K562 (cell line): ENCODE data around the gene NEDD4L. TPM values are rescaled to one million over a fixed set of nuclear protein-coding genes. Genes with fewer than 3 reads are reported as not detected.

Experiments used
- ATAC-seq: fragments of 200-7000 bp; cut with Tn5 transposase; 3 replicates; pipeline ENCODE4 v1.9.1; 2020; ENCODE audit warnings: moderate library complexity
- BruUV-seq: library from RNA; stranded (reverse); fragments of 400-500 nt; replicated peaks from 2 replicates; lab custom pipeline; 2021; lab: Mats Ljungman, UMichigan
- CTCF ChIA-PET: fragments of 300-600 bp; formaldehyde crosslinking; extraction: SDS; loops from one replicate; lab custom pipeline; 2021; ENCODE audit warnings: low intra/inter-chr PET ratio; lab: Yijun Ruan, JAX
- POLR2A ChIA-PET: fragments of 300-600, 350-650 bp; sonication (Branson Sonifier 250); formaldehyde crosslinking; extraction: SDS; loops from one replicate; lab custom pipeline; 2021; ENCODE audit warnings: antibody characterized with exemption, inconsistent platforms; lab: Yijun Ruan, JAX
- DNase-seq, 4 experiments: peaks; one replicate each; pipeline versions ENCODE4 v3.0.0 to v3.0.0-alpha.2; 2011 to 2018; ENCODE audit warnings: low spot score in 3 of 4, mixed read lengths in 3 of 4; ENCODE audit errors: extremely low read depth in 1 of 4
- FAIRE-seq: peaks from 2 replicates; lab custom pipeline; 2011; peaks lifted over from hg19 to GRCh38; lab: Jason Lieb, UNC
- H2AFZ ChIP-seq: 2 replicates; pipeline ENCODE4 v1.6.0; 2011; ENCODE audit warnings: low read depth, low read length, control low read depth, inconsistent platforms
- H3K27ac ChIP-seq: fragments of 200-600 bp; 3 replicates; pipeline ENCODE4 v1.8.0; 2011; ENCODE audit warnings: low read depth, mild to moderate bottlenecking, control low read depth, inconsistent platforms, low read length, moderate library complexity, mixed read lengths; ENCODE audit errors: extremely low read depth
- H3K27me3 ChIP-seq, 2 experiments: fragments of 300-600 bp in 1 of 2; 2 replicates in 1 of 2; 3 replicates in 1 of 2; pipeline versions ENCODE4 v1.6.0 to v1.8.0; 2011; ENCODE audit warnings: inconsistent platforms in 2 of 2, low read length in 2 of 2, mild to moderate bottlenecking in 1 of 2, mixed read lengths in 1 of 2, moderate library complexity in 1 of 2; ENCODE audit not compliant: control insufficient read depth in 2 of 2, insufficient read depth in 2 of 2
- H3K36me3 ChIP-seq: fragments of 300-600 bp; 3 replicates; pipeline ENCODE4 v1.8.0; 2011; ENCODE audit warnings: mild to moderate bottlenecking, low read length, inconsistent platforms; ENCODE audit not compliant: control insufficient read depth, insufficient read depth
- H3K4me1 ChIP-seq, 2 experiments: fragments of 200-600 bp in 1 of 2; replicated peaks in 1 of 2; 2 replicates in 1 of 2; 3 replicates in 1 of 2; pipeline versions ENCODE4 v1.5.1 to v1.8.0; 2011; ENCODE audit warnings: inconsistent platforms in 2 of 2, low read length in 2 of 2, mild to moderate bottlenecking in 1 of 2, mixed read lengths in 1 of 2, moderate library complexity in 1 of 2; ENCODE audit not compliant: control insufficient read depth in 2 of 2, insufficient read depth in 2 of 2
- H3K4me2 ChIP-seq: 2 replicates; pipeline ENCODE4 v1.6.1; 2011; ENCODE audit warnings: low read length, control low read depth, inconsistent platforms, mixed read lengths; ENCODE audit not compliant: insufficient read depth
- H3K4me3 ChIP-seq: fragments of 200-600 bp; sonication (generic), shearing (Covaris generic); 2 replicates; pipeline ENCODE4 v1.5.1; 2016; ENCODE audit warnings: control low read depth, inconsistent platforms
- H3K79me2 ChIP-seq: fragments of 200-600 bp; 3 replicates; pipeline ENCODE4 v1.8.0; 2011; ENCODE audit warnings: low read length, inconsistent platforms; ENCODE audit not compliant: control insufficient read depth, insufficient read depth
- H3K9ac ChIP-seq, 2 experiments: 2 replicates each; pipeline versions ENCODE4 v1.6.0 to v1.6.1; 2011; ENCODE audit warnings: low read depth in 2 of 2, low read length in 2 of 2, control low read depth in 1 of 2, inconsistent platforms in 1 of 2, mild to moderate bottlenecking in 1 of 2, mixed read lengths in 1 of 2; ENCODE audit not compliant: insufficient read depth in 1 of 2
- H3K9me1 ChIP-seq: one replicate; pipeline ENCODE4 v1.6.0; 2011; ENCODE audit warnings: inconsistent platforms, mild to moderate bottlenecking, low read length, moderate library complexity; ENCODE audit not compliant: control insufficient read depth, insufficient read depth
- H3K9me3 ChIP-seq: replicated peaks from 2 replicates; pipeline ENCODE4 v1.5.1; 2011; ENCODE audit warnings: low read depth, low read length, inconsistent platforms; ENCODE audit not compliant: control insufficient read depth, insufficient read depth
- H4K20me1 ChIP-seq: replicated peaks from 2 replicates; pipeline ENCODE4 v1.6.1; 2011; ENCODE audit warnings: low read length, inconsistent platforms, mixed read lengths; ENCODE audit not compliant: control insufficient read depth, insufficient read depth
- CHCHD3 ChIP-seq: fragments of 250-450 bp; sonication (Bioruptor Pico); IDR thresholded peaks from 2 replicates; pipeline ENCODE4 v2.1.2; 2022; ENCODE audit warnings: mild to moderate bottlenecking
- CHD2 ChIP-seq: IDR thresholded peaks from 2 replicates; pipeline ENCODE4 v1.6.1; 2011; ENCODE audit warnings: low read depth, low read length
- POLR2G ChIP-seq: fragments of 200-400 bp; formaldehyde crosslinking; IDR thresholded peaks from 2 replicates; pipeline ENCODE4 v1.6.1; 2017; ENCODE audit warnings: low read depth, mild to moderate bottlenecking, antibody characterized with exemption, low read length, moderate library complexity
- RAD51 ChIP-seq: fragments of 450-650 bp; IDR thresholded peaks from 2 replicates; pipeline ENCODE4 v1.7.1; 2016; ENCODE audit warnings: low read depth, mild to moderate bottlenecking, borderline replicate concordance
- RFX7 ChIP-seq: fragments of 250-450 bp; sonication (Bioruptor Pico); IDR thresholded peaks from 2 replicates; pipeline ENCODE4 v1.5.1; 2021; ENCODE audit warnings: mild to moderate bottlenecking
- SMARCA4 ChIP-seq: fragments of 450-650 bp; IDR thresholded peaks from 2 replicates; pipeline ENCODE4 v1.6.1; 2016
- TAF15 ChIP-seq: fragments of 200-400 bp; formaldehyde crosslinking; IDR thresholded peaks from 2 replicates; pipeline ENCODE4 v1.6.1; 2017; ENCODE audit warnings: mild to moderate bottlenecking, low read depth, low read length, moderate library complexity
- ZNF696 ChIP-seq: fragments of 250-450 bp; sonication (Bioruptor Pico); conservative IDR thresholded peaks from 2 replicates; pipeline ENCODE4 v1.4.0; 2020; ENCODE audit warnings: mild to moderate bottlenecking, moderate library complexity
- ZNF75A ChIP-seq: fragments of 450-650 bp; formaldehyde crosslinking; IDR thresholded peaks from 2 replicates; pipeline ENCODE4 v1.4.0; 2020; ENCODE audit warnings: mild to moderate bottlenecking
- whole genome bisulfite sequencing: fragments of 100-300 bp; shearing (Covaris generic); methylation state at CpG from one replicate; pipeline ENCODE4 v1.1.6; 2016; ENCODE audit warnings: low coverage, mixed read lengths; ENCODE audit not compliant: insufficient coverage; ENCODE audit errors: missing lambda C conversion rate; 5-methylcytosine and 5-hydroxymethylcytosine counted together
- in situ Hi-C: fragments of 300-500 bp; cut with MboI; formaldehyde crosslinking; loops from 4 replicates; pipeline ENCODE4 v1.15.0; 2018; ENCODE audit warnings: inconsistent platforms, mixed read lengths
- intact Hi-C: fragments of 100-400 bp; cut with micrococcal nuclease; formaldehyde crosslinking; loops from 2 replicates; pipeline ENCODE4 v1.14.2; 2022
- polyA plus RNA-seq, 8 experiments: library from polyadenylated mRNA; depleted of rRNA in 4 of 8; stranded (reverse) in 5 of 8; unstranded in 3 of 8; fragments of >200 nt; fragmentation: Nextera tagmentation in 2 of 8; fragmentation: Illumina TruSeq in 1 of 8; extraction: Ambion mirVana in 2 of 8; extraction: Trizol in 1 of 8; gene quantifications; 2 replicates each; pipeline versions ENCODE4 v1.2.1 to v1.2.3, GENCODE V29; 2011 to 2014; ENCODE audit warnings: inconsistent platforms in 1 of 8, missing spikeins in 1 of 8
- total RNA-seq, 7 experiments: library from RNA; depleted of rRNA in 6 of 7; stranded (reverse); fragments of >200 nt in 6 of 7; fragmentation: Illumina TruSeq in 2 of 7; extraction: Trizol in 2 of 7; gene quantifications; 2 replicates each; pipeline versions ENCODE4 v1.2.1 to v1.2.3, GENCODE V29; 2011 to 2021; ENCODE audit warnings: low replicate concordance in 1 of 7
- TF ChIP-seq, protein P1 (sequence below): fragments of 200-800 bp; sonication (Bioruptor generic); IDR thresholded peaks from 2 replicates; pipeline ENCODE4 v1.6.1; 2017; ENCODE audit warnings: missing genetic modification characterization, missing compliant biosample characterization
- TF ChIP-seq, protein P2 (sequence below): fragments of 450-650 bp; IDR thresholded peaks from 2 replicates; pipeline ENCODE4 v1.6.1; 2016
- TF ChIP-seq, protein P3 (sequence below): sonication (generic); formaldehyde crosslinking; IDR thresholded peaks from 2 replicates; pipeline ENCODE4 v1.8.0; 2023; ENCODE audit warnings: mild to moderate bottlenecking, missing genetic modification reagents
- TF ChIP-seq, protein P4 (sequence below): fragments of 250-450 bp; sonication (Bioruptor Pico); IDR thresholded peaks from 2 replicates; pipeline ENCODE4 v1.8.0; 2022; ENCODE audit warnings: inconsistent platforms
- TF ChIP-seq, protein P5 (sequence below): fragments of 450-650 bp; IDR thresholded peaks from 2 replicates; pipeline ENCODE4 v1.6.1; 2018; ENCODE audit not compliant: partially characterized antibody

NEDD4L gene
- total and polyA plus RNA-seq, 9 of the 15 experiments (the other 6 are each of a cell fraction or from before 2014, with no cell fraction given) = 8.1 to 33.4 (median 19.9) TPM

DNA sequence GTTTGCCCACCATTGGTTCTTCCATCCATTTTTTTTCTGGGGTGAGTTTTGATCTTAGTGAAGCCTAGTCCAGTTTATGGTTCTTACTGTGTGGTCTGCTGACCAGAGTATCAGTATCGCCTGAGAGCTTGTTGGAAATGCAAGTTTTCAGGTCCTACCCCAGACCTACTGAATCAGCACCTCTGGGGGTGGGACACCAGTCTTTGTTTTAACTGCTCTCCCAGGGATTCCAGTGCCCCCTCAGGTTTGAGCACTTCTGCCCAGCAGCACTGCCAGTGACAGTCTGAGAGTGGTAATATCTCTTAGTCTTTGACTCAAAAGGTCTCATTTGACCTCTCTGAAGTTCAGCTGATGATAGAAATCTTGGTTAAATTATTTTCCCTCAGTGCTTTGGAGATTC is 315.6 kb downstream of the NEDD4L start:
- TF ChIP-seq, protein P1, sequence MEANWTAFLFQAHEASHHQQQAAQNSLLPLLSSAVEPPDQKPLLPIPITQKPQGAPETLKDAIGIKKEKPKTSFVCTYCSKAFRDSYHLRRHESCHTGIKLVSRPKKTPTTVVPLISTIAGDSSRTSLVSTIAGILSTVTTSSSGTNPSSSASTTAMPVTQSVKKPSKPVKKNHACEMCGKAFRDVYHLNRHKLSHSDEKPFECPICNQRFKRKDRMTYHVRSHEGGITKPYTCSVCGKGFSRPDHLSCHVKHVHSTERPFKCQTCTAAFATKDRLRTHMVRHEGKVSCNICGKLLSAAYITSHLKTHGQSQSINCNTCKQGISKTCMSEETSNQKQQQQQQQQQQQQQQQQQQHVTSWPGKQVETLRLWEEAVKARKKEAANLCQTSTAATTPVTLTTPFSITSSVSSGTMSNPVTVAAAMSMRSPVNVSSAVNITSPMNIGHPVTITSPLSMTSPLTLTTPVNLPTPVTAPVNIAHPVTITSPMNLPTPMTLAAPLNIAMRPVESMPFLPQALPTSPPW (CRISPR knock-in tag) = no peak
- TF ChIP-seq, protein P2, sequence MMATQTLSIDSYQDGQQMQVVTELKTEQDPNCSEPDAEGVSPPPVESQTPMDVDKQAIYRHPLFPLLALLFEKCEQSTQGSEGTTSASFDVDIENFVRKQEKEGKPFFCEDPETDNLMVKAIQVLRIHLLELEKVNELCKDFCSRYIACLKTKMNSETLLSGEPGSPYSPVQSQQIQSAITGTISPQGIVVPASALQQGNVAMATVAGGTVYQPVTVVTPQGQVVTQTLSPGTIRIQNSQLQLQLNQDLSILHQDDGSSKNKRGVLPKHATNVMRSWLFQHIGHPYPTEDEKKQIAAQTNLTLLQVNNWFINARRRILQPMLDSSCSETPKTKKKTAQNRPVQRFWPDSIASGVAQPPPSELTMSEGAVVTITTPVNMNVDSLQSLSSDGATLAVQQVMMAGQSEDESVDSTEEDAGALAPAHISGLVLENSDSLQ = no peak
- TF ChIP-seq ZNF696 (CRISPR knock-in tag) (no peak), RFX7 (no peak), CHCHD3 (CRISPR knock-in tag) (no peak), SMARCA4 (no peak), RAD51 (no peak), CHD2 (no peak), TAF15 (no peak), ZNF75A (CRISPR knock-in tag) (no peak), POLR2G (no peak)
- TF ChIP-seq, protein P3, sequence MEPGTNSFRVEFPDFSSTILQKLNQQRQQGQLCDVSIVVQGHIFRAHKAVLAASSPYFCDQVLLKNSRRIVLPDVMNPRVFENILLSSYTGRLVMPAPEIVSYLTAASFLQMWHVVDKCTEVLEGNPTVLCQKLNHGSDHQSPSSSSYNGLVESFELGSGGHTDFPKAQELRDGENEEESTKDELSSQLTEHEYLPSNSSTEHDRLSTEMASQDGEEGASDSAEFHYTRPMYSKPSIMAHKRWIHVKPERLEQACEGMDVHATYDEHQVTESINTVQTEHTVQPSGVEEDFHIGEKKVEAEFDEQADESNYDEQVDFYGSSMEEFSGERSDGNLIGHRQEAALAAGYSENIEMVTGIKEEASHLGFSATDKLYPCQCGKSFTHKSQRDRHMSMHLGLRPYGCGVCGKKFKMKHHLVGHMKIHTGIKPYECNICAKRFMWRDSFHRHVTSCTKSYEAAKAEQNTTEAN (CRISPR knock-in tag) = no peak
- TF ChIP-seq, protein P4, sequence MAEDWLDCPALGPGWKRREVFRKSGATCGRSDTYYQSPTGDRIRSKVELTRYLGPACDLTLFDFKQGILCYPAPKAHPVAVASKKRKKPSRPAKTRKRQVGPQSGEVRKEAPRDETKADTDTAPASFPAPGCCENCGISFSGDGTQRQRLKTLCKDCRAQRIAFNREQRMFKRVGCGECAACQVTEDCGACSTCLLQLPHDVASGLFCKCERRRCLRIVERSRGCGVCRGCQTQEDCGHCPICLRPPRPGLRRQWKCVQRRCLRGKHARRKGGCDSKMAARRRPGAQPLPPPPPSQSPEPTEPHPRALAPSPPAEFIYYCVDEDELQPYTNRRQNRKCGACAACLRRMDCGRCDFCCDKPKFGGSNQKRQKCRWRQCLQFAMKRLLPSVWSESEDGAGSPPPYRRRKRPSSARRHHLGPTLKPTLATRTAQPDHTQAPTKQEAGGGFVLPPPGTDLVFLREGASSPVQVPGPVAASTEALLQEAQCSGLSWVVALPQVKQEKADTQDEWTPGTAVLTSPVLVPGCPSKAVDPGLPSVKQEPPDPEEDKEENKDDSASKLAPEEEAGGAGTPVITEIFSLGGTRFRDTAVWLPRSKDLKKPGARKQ = no peak
- TF ChIP-seq, protein P5, sequence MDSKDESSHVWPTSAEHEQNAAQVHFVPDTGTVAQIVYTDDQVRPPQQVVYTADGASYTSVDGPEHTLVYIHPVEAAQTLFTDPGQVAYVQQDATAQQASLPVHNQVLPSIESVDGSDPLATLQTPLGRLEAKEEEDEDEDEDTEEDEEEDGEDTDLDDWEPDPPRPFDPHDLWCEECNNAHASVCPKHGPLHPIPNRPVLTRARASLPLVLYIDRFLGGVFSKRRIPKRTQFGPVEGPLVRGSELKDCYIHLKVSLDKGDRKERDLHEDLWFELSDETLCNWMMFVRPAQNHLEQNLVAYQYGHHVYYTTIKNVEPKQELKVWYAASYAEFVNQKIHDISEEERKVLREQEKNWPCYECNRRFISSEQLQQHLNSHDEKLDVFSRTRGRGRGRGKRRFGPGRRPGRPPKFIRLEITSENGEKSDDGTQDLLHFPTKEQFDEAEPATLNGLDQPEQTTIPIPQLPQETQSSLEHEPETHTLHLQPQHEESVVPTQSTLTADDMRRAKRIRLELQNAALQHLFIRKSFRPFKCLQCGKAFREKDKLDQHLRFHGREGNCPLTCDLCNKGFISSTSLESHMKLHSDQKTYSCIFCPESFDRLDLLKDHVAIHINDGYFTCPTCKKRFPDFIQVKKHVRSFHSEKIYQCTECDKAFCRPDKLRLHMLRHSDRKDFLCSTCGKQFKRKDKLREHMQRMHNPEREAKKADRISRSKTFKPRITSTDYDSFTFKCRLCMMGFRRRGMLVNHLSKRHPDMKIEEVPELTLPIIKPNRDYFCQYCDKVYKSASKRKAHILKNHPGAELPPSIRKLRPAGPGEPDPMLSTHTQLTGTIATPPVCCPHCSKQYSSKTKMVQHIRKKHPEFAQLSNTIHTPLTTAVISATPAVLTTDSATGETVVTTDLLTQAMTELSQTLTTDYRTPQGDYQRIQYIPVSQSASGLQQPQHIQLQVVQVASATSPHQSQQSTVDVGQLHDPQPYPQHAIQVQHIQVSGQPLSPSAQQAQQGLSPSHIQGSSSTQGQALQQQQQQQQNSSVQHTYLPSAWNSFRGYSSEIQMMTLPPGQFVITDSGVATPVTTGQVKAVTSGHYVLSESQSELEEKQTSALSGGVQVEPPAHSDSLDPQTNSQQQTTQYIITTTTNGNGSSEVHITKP = no peak
- intact Hi-C loops = no loop called here
- no peak for ATAC-seq
- ChIA-PET POLR2A (no interaction called here), CTCF (no interaction called here)
- H3K9me1 ChIP-seq = no peaks in the 10 kb centered on the region
- no peak overlapping the region for H3K27ac ChIP-seq
- no peak overlapping the region for H3K9ac ChIP-seq
- WGBS = 75% methylated on average over 1 of the region's 1 CpG
- no peak for FAIRE-seq
- H4K20me1 ChIP-seq = no peaks in the 10 kb centered on the region
- no peak for DNase-seq
- no peaks in the 10 kb centered on the region for H3K27me3 ChIP-seq
- no peaks in the 10 kb centered on the region for H3K4me1 ChIP-seq
- no peaks in the 10 kb centered on the region for H3K79me2 ChIP-seq
- BruUV-seq = no TSS peak
- no peaks in the 10 kb centered on the region for H3K9me3 ChIP-seq
- no peak overlapping the region for H3K4me2 ChIP-seq
- no peak overlapping the region for H3K4me3 ChIP-seq
- no peak overlapping the region for H2AFZ ChIP-seq
- no peaks in the 10 kb centered on the region; the same call in 2 of the 3 replicates for H3K36me3 ChIP-seq
- in situ Hi-C loops = no loop called here
